ACHN (cell line): ENCODE measurements around the gene JPT1.
"Not testable (repeated sequence)": the region's sequence is repeated elsewhere in the genome, so short reads cannot be mapped to it uniquely, and the experiment has no call there.

Source experiments
- DNase-seq: peaks from one replicate; pipeline ENCODE4 v3.0.0-alpha.2; 2015
- in situ Hi-C: cut with HindIII; loops from 2 replicates; pipeline ENCODE4 v1.10.0; 2017; ENCODE audit warnings: low sequenced_read_pairs, low pct_ligation_motif_present, low pct_unique_long_range_greater_than_20kb

Gene JPT1

GRCh38 chr17:75133001-75133400 lies 21.3 kb downstream of the JPT1 start:
- in situ Hi-C loops = no loop called here

GRCh38 chr17:75132018-75133000 lies 22.0 kb downstream of the JPT1 start:
- not testable (repeated sequence) for DNase-seq

More at GRCh38 chr17:75133001-75133400, 21.3 kb downstream of the JPT1 start:
- no peak for DNase-seq

GRCh38 chr17:75131278-75132017 lies 22.9 kb downstream of the JPT1 start, which contains the start of gene NT5C:
Gene NT5C, minus strand, starts transcription at chr17:75131742. Its CDS starts 35 bp downstream, at chr17:75131707.
- in situ Hi-C loops = no loop called here
- DNase-seq = peak; percentile 84

More at GRCh38 chr17:75132018-75133000, 22.0 kb downstream of the JPT1 start:
- in situ Hi-C loops = not testable (repeated sequence)

GRCh38 chr17:75130632-75131277 lies 23.6 kb downstream of the JPT1 start:
- peak; percentile 79 for DNase-seq
- in situ Hi-C loops = no loop called here

GRCh38 chr17:75130059-75130631 lies 24.2 kb downstream of the JPT1 start:
- no peak for DNase-seq

GRCh38 chr17:75129576-75129975 lies 24.7 kb downstream of the JPT1 start:
- no peak for DNase-seq
- in situ Hi-C loops = loop anchor here (10.0 kb wide), 1 partner anchor 75 kb away; no protein-coding TSS in a partner anchor

More at GRCh38 chr17:75130059-75130631, 24.2 kb downstream of the JPT1 start:
- in situ Hi-C loops = no loop called here

- in situ Hi-C loops = loop anchor here (10.0 kb wide), 1 partner anchor 74 kb away; no protein-coding TSS in a partner anchor
- no peak for DNase-seq
These were observed 25.4 kb downstream of the JPT1 start for GRCh38 chr17:75128694-75129505.

- in situ Hi-C loops = loop anchor here (10.0 kb wide), 1 partner anchor 73 kb away; no protein-coding TSS in a partner anchor
- DNase-seq = not testable (repeated sequence)
These were observed 26.4 kb downstream of the JPT1 start for GRCh38 chr17:75127936-75128335.

- in situ Hi-C loops = loop anchor here (10.0 kb wide), 1 partner anchor 72 kb away; no protein-coding TSS in a partner anchor
- DNase-seq = no peak
These were observed 27.4 kb downstream of the JPT1 start for GRCh38 chr17:75126954-75127353.

GRCh38 chr17:75125984-75126383 lies 28.3 kb downstream of the JPT1 start:
- in situ Hi-C loops = loop anchor here (10.0 kb wide), 1 partner anchor 71 kb away; no protein-coding TSS in a partner anchor
- DNase-seq = no peak

GRCh38 chr17:75124819-75125162 lies 29.5 kb downstream of the JPT1 start:
- in situ Hi-C loops = loop anchor here (10.0 kb wide), 1 partner anchor 70 kb away; no protein-coding TSS in a partner anchor
- DNase-seq = peak; percentile 19

GRCh38 chr17:75124041-75124818 lies 30.1 kb downstream of the JPT1 start:
- peak; percentile 99 for DNase-seq
- in situ Hi-C loops = loop anchor here (10.0 kb wide), 1 partner anchor 69 kb away; no protein-coding TSS in a partner anchor

GRCh38 chr17:75118307-75118706 lies 36.0 kb downstream of the JPT1 start:
- in situ Hi-C loops = no loop called here
- no peak for DNase-seq

- in situ Hi-C loops = no loop called here
- DNase-seq = no peak
These were observed 37.6 kb downstream of the JPT1 start for GRCh38 chr17:75116737-75117136.

- in situ Hi-C loops = no loop called here
These were observed 38.8 kb downstream of the JPT1 start for GRCh38 chr17:75115555-75115954.

GRCh38 chr17:75114552-75115314 lies 39.6 kb downstream of the JPT1 start:
- in situ Hi-C loops = no loop called here
- no peak for DNase-seq

More at GRCh38 chr17:75115555-75115954, 38.8 kb downstream of the JPT1 start:
- DNase-seq = no peak
